ENCODE measurements around the gene TMCC1. TPM values are rescaled to one million over a fixed set of nuclear protein-coding genes. Genes with fewer than 3 reads are reported as not detected.
"Not testable (repeated sequence)": the region's sequence is repeated elsewhere in the genome, so short reads cannot be mapped to it uniquely, and the experiment has no call there.

The TMCC1 gene
- total and polyA plus RNA-seq, 10 of the 15 experiments (the other 5 are each of a cell fraction or from before 2014, with no cell fraction given) = 2.3 to 21.1 (median 8.4) TPM

GRCh38 chr3:129878355-129878754 is 15.2 kb downstream of the TMCC1 start (continued):
- TF ChIP-seq ZNF592 (IDR thresholded peaks at IDR 0.05) (no peak), NR2C1 (IDR thresholded peaks at IDR 0.05) (no peak), NR2C2 (IDR thresholded peaks at IDR 0.05; ENCODE audit: borderline replicate concordance, control insufficient read depth, insufficient read length, low read depth) (no peak), FOS (IDR thresholded peaks at IDR 0.05; ENCODE audit: borderline replicate concordance, extremely low read depth, insufficient read length) (no peak), E2F8 (IDR thresholded peaks at IDR 0.05; ENCODE audit: low read depth, partially characterized antibody) (no peak)

GRCh38 chr3:129874479-129874878 is 19.0 kb downstream of the TMCC1 start:
- ATAC-seq; H3K27ac ChIP-seq (ENCODE audit: control insufficient read depth, insufficient read depth); DNase-seq (ENCODE audit: low read depth, low spot score); RAD21 ChIA-PET (ENCODE audit: unreplicated experiment); H4K20me1 ChIP-seq (ENCODE audit: control insufficient read depth, insufficient read depth); H3K9ac ChIP-seq (ENCODE audit: control insufficient read depth, insufficient read depth, low read length); H3K27me3 ChIP-seq (replicated peaks in 1 of 2; ENCODE audit: control insufficient read depth in 2 of 2, insufficient read depth in 2 of 2, low read length in 1 of 2); H3K4me3 ChIP-seq; H3K4me2 ChIP-seq (ENCODE audit: control insufficient read depth, insufficient read depth); H3K9me3 ChIP-seq (replicated peaks; ENCODE audit: control insufficient read depth, insufficient read depth, low read length); in situ Hi-C loops (cut with MboI); FAIRE-seq; H3K4me1 ChIP-seq (ENCODE audit: control insufficient read depth, insufficient read depth, low read length); H3K79me2 ChIP-seq (ENCODE audit: control insufficient read depth, insufficient read depth, low read length); BruUV-seq (replicated peaks); POLR2A ChIA-PET; H2AFZ ChIP-seq (ENCODE audit: control insufficient read depth, low read depth, low read length); intact Hi-C loops (cut with micrococcal nuclease; ENCODE audit: unreplicated experiment): not testable (repeated sequence)
- H3K36me3 ChIP-seq (ENCODE audit: control insufficient read depth in 2 of 2, insufficient read depth in 2 of 2, low read length in 1 of 2) = peaks cover 0 to 14% of the 10 kb centered on the region in 2 experiments; a peak in 1 of 4 replicates
- 100% methylated on average over 2 of the region's 2 CpGs for WGBS (ENCODE audit: insufficient coverage, insufficient replicate concordance, low lambda C conversion rate, missing lambda C conversion rate)
- ChIA-PET SMC1A (ENCODE audit: uncharacterized antibody, unreplicated experiment) (interaction anchor here (1.0 kb wide), 1 partner anchor 13 kb away, joined by 3 read pairs; no protein-coding TSS in a partner anchor), CTCF (interaction anchor here (1.4 kb wide), 1 partner anchor 10 kb away, joined by 5 read pairs; no protein-coding TSS in a partner anchor)

All from GM12878 (cell line).